Activated naive CD4-positive, alpha-beta T cell treated with anti-CD3 and anti-CD28 coated beads, Interleukin-2, amount 50 U/mL, for 72 hours (primary cell): ENCODE results near the gene CHMP3. TPM values are rescaled to one million over a fixed set of nuclear protein-coding genes. Genes with fewer than 3 reads are reported as not detected.

Source experiments
- ATAC-seq, 2 donors: fragments of 150-1000 bp; cut with Tn5 transposase; 2 replicates each; pipeline ENCODE4 v1.10.0; 2021; ENCODE audit warnings: mild to moderate bottlenecking in 2 of 2, moderate library complexity in 2 of 2
- DNase-seq, 2 donors: peaks; one replicate each; pipeline ENCODE4 v3.0.0; 2021 to 2022; ENCODE audit warnings: low spot score in 2 of 2
- H3K27ac Mint-ChIP-seq, 2 donors: one replicate each; pipeline ENCODE4 v1.8.0; 2022; ENCODE audit warnings: mild to moderate bottlenecking in 2 of 2, mixed read lengths in 2 of 2
- H3K36me3 Mint-ChIP-seq, 2 donors: one replicate each; pipeline ENCODE4 v1.8.0; 2022; ENCODE audit warnings: mixed read lengths in 2 of 2
- H3K9me3 Mint-ChIP-seq, 2 donors: one replicate each; pipeline ENCODE4 v1.8.0; 2022; ENCODE audit warnings: mixed read lengths in 2 of 2
- total RNA-seq, 2 donors: library from RNA; stranded (reverse); gene quantifications; one replicate each; pipeline ENCODE4 v1.2.3, GENCODE V29; 2022

The CHMP3 gene
- total RNA-seq, 2 donors from 2014 or later: 16.3 to 29.8 TPM

DNA sequence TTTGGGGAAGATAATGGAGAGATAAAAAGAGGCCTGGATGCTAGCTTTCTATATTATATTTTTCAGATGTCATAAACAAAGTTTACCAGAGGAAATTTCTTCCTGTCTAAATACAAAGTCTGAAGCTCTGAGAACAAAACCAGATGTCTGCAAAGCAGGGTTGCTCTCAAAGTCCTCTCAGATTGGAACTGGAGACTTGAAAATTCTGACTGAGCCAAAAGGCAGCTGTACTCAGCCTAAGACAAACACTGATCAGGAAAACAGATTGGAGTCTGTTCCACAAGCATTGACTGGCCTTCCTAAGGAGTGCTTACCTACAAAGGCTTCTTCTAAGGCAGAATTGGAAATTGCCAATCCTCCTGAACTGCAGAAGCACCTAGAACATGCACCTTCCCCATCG is 96.9 kb downstream of the CHMP3 start:
- no peak overlapping the region for H3K27ac Mint-ChIP-seq
- DNase-seq (no peak), ATAC-seq (no peak)
- H3K36me3 Mint-ChIP-seq: peaks cover 23 to 55% of the 10 kb centered on the region in 2 donors
- peaks cover 6 to 8% of the 10 kb centered on the region in 2 donors for H3K9me3 Mint-ChIP-seq

GRCh38 chr2:86464652-86465051 is 98.6 kb downstream of the CHMP3 start:
- peaks cover 33 to 65% of the 10 kb centered on the region in 2 donors for H3K36me3 Mint-ChIP-seq
- DNase-seq (no peak), ATAC-seq (peak; percentile 47 to 73)
- H3K27ac Mint-ChIP-seq: peak overlapping the region; percentile 60 to 90
- peaks cover 6 to 11% of the 10 kb centered on the region in 2 donors for H3K9me3 Mint-ChIP-seq

DNA sequence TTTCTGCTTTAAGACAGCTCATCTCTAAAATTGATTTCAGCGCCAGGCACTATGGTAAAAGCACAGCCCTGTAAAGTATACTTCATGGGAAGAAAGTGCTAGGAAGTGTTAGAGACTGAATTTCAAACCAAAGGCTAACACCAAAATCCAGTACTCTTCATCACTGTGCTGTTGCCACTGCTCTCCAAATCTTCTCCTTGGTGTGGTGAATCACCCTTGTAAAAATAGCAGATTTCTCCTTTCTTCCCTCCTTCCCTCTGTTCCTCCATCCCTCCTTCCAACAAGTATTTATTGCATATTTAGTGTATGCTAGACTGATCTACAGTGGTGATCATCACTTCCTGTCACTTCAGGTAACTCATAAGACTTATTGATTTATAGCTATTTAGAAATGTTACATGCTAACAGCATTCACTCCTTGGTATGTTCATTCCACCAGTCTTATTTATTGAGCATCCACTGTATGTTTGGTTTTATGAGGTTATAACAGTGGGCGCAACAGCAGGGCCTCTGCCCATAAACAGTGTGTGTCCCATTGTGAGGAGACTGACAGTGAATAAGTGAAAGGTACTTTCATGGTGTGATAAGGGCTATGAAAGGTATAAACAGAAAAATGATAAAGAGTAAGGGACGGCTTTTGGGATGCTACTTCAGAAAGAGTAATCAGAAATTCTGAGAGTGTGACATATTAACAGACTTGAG is 102.0 kb downstream of the CHMP3 start:
- Mint-ChIP-seq H3K9me3 (peaks cover 6 to 11% of the 10 kb centered on the region in 2 donors), H3K36me3 (peaks cover 34 to 75% of the 10 kb centered on the region in 2 donors), H3K27ac (peak overlapping the region in 1 of 2 donors; percentile 76)
- no peak for DNase-seq
- no peak for ATAC-seq

DNA sequence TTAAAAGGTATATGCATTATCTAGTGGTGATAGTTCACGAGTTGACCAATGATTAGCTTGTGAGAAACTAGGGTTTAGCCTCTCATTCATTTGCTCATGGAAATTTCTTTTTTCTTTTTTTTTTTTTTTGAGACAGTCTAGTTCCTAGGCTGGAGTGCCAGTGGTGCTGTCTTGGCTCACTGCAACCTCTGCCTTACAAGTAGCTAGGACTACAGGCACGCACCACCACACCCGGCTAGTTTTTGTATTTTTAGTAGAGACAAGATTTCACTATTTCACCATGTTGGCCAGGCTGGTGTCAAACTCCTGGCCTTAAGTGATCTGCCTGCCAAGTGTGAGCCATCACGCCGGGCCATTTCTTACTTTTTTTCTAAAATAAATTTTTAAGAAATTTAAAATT is 108.1 kb downstream of the CHMP3 start:
- no peak overlapping the region for H3K27ac Mint-ChIP-seq
- peaks cover 15 to 79% of the 10 kb centered on the region in 2 donors for H3K36me3 Mint-ChIP-seq
- ATAC-seq (no peak), DNase-seq (no peak)
- no peaks in the 10 kb centered on the region for H3K9me3 Mint-ChIP-seq

DNA sequence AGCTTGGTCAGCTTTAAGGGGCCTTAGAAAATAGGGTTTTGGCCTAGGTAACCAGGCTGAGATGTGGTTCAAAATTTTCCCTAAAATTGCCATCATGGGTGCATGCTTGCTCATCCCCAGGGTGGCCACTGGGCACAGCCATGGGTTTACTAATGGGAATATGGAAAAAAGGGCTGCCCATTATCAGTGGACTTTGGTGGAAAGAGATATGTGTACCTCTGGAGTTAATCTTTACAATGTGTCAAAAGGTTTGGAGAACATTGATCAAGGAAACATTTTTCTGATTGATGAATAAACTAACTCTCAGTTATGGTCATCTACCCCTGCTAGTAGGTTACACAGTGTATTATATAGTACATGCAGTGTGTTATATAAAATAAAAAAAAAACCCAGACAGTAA is 109.0 kb downstream of the CHMP3 start:
- H3K36me3 Mint-ChIP-seq: peaks cover 22 to 79% of the 10 kb centered on the region in 2 donors
- no peaks in the 10 kb centered on the region for H3K9me3 Mint-ChIP-seq
- no peak overlapping the region for H3K27ac Mint-ChIP-seq
- no peak for DNase-seq
- ATAC-seq: no peak

- no peaks in the 10 kb centered on the region for H3K9me3 Mint-ChIP-seq
- ATAC-seq (no peak), DNase-seq (no peak)
- H3K27ac Mint-ChIP-seq: no peak overlapping the region
- H3K36me3 Mint-ChIP-seq: peaks cover 22 to 79% of the 10 kb centered on the region in 2 donors
These were observed 109.4 kb downstream of the CHMP3 start for GRCh38 chr2:86453836-86454235.

Other genes starting within 250 kb of the CHMP3 start
- under 1 TPM; 0.45 to 0.59 TPM for gene REEP1, start 225.8 kb downstream of the CHMP3 start, total RNA-seq
- gene KDM3A, start 122.1 kb downstream of the CHMP3 start, total RNA-seq: 100 to 1,000 TPM in 1 of 2 donors, 10 to 100 TPM in 1; 67.1 to 108 TPM
- 10 to 100 TPM; 11.9 to 18.4 TPM for gene RNF103, start 60.4 kb upstream of the CHMP3 start, total RNA-seq
- 10 to 100 TPM; 30.1 to 33.9 TPM for gene RMND5A, start 156.8 kb upstream of the CHMP3 start, total RNA-seq
- gene CD8A, start 227.5 kb upstream of the CHMP3 start, total RNA-seq: 1 to 10 TPM in 1 of 2 donors, under 1 TPM in 1; 0.31 to 1.7 TPM